Lower leg skin (tissue), 3 donors: ENCODE results near the gene TLR1.
"Not testable (repeated sequence)": the region's sequence is repeated elsewhere in the genome, so short reads cannot be mapped to it uniquely, and the experiment has no call there.

Experiments used
- POLR2A ChIP-seq, 2 donors: fragments of 450-650 bp; IDR thresholded peaks; one replicate each; pipeline ENCODE4 v1.6.1; 2016 to 2017; ENCODE audit warnings: antibody characterized with exemption in 2 of 2, mild to moderate bottlenecking in 1 of 2, moderate library complexity in 1 of 2
- TF ChIP-seq, protein P1 (sequence below), 3 donors: fragments of 450-650 bp; IDR thresholded peaks; one replicate each; pipeline ENCODE4 v1.5.1; 2016; ENCODE audit warnings: antibody characterized with exemption in 3 of 3, mild to moderate bottlenecking in 3 of 3, moderate library complexity in 2 of 3

DNA sequence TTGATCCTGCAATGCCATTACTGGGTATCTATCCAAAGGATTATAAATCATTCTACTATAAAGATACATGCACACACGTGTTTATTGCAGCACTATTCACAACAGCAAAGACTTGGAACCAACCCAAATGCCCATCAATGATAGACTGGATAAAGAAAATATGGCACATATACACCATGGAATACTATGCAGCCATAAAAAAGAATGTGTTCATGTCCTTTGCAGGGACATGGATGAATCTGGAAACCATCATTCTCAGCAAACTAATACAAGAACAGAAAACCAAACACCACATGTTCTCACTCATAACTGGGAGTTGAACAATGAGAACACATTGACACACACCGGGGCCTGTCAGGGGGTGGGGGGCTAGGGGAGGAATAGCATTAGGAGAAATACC is 26.7 kb downstream of the TLR1 start:
- TF ChIP-seq, protein P1, sequence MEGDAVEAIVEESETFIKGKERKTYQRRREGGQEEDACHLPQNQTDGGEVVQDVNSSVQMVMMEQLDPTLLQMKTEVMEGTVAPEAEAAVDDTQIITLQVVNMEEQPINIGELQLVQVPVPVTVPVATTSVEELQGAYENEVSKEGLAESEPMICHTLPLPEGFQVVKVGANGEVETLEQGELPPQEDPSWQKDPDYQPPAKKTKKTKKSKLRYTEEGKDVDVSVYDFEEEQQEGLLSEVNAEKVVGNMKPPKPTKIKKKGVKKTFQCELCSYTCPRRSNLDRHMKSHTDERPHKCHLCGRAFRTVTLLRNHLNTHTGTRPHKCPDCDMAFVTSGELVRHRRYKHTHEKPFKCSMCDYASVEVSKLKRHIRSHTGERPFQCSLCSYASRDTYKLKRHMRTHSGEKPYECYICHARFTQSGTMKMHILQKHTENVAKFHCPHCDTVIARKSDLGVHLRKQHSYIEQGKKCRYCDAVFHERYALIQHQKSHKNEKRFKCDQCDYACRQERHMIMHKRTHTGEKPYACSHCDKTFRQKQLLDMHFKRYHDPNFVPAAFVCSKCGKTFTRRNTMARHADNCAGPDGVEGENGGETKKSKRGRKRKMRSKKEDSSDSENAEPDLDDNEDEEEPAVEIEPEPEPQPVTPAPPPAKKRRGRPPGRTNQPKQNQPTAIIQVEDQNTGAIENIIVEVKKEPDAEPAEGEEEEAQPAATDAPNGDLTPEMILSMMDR (IDR thresholded peaks at IDR 0.05): not testable (repeated sequence)
- not testable (repeated sequence) for TF ChIP-seq POLR2A (IDR thresholded peaks at IDR 0.05)
